ENCODE measurements around the gene MRPL51.

The MRPL51 gene

GRCh38 chr12:6492838-6493496 lies at the start of gene MRPL51:
MRPL51 (minus strand) TSS chr12:6493262; CDS start chr12:6493136, 126 bp downstream.
- Histone ChIP-seq H3K27ac (peak within 1 kb of the TSS; percentile 93), H3K4me3 (IDR thresholded peaks at IDR 0.05; ENCODE audit: insufficient read depth, low read depth, low read length) (peak within 1 kb of the TSS; percentile 51), H3K79me2 (ENCODE audit: insufficient read depth, low read depth) (peaks cover 35% of the 10 kb centered on the region), H2AFZ (ENCODE audit: low read depth) (peak within 1 kb of the TSS; percentile 27), H3K36me3 (ENCODE audit: insufficient read depth) (no peaks in the 10 kb centered on the region), H3K9ac (peak within 1 kb of the TSS; percentile 86), H3K4me1 (ENCODE audit: low read depth, poor library complexity, severe bottlenecking) (peaks cover 16% of the 10 kb centered on the region), H4K20me1 (ENCODE audit: insufficient read depth) (no peaks in the 10 kb centered on the region), H3K4me2 (peak within 1 kb of the TSS; percentile 83), H3K27me3 (ENCODE audit: insufficient read depth, low read depth) (no peaks in the 10 kb centered on the region)
- no peak for TF ChIP-seq CTCF (conservative IDR thresholded peaks at IDR 0.05; ENCODE audit: low read depth, low read length)

GRCh38 chr12:6542209-6543009 lies 49.3 kb upstream of the MRPL51 start:
- no peak overlapping the region for H2AFZ ChIP-seq (ENCODE audit: low read depth)
- H3K9ac ChIP-seq: no peak overlapping the region
- no peak for TF ChIP-seq CTCF (conservative IDR thresholded peaks at IDR 0.05; ENCODE audit: low read depth, low read length)
- no peak overlapping the region for H3K4me2 ChIP-seq
- no peaks in the 10 kb centered on the region for H3K27me3 ChIP-seq (ENCODE audit: insufficient read depth, low read depth)
- peaks cover 4% of the 10 kb centered on the region for H3K79me2 ChIP-seq (ENCODE audit: insufficient read depth, low read depth)
- H3K36me3 ChIP-seq (ENCODE audit: insufficient read depth): peaks cover 3% of the 10 kb centered on the region; the same call in 1 of the 2 replicates
- no peaks in the 10 kb centered on the region for H4K20me1 ChIP-seq (ENCODE audit: insufficient read depth)
- no peak overlapping the region for H3K27ac ChIP-seq
- no peaks in the 10 kb centered on the region for H3K4me1 ChIP-seq (ENCODE audit: low read depth, poor library complexity, severe bottlenecking)
- no peak overlapping the region for H3K4me3 ChIP-seq (IDR thresholded peaks at IDR 0.05; ENCODE audit: insufficient read depth, low read depth, low read length)

GRCh38 chr12:6541371-6542165 lies 48.5 kb upstream of the MRPL51 start:
- Histone ChIP-seq H3K4me2 (no peak overlapping the region), H3K4me1 (ENCODE audit: low read depth, poor library complexity, severe bottlenecking) (peaks cover 2% of the 10 kb centered on the region), H3K9ac (no peak overlapping the region), H3K79me2 (ENCODE audit: insufficient read depth, low read depth) (peaks cover 8% of the 10 kb centered on the region), H3K36me3 (ENCODE audit: insufficient read depth) (peaks cover 4% of the 10 kb centered on the region; the same call in 1 of the 2 replicates), H3K4me3 (IDR thresholded peaks at IDR 0.05; ENCODE audit: insufficient read depth, low read depth, low read length) (no peak overlapping the region), H2AFZ (ENCODE audit: low read depth) (no peak overlapping the region), H3K27ac (no peak overlapping the region), H4K20me1 (ENCODE audit: insufficient read depth) (peaks cover 5% of the 10 kb centered on the region; the same call in 1 of the 2 replicates), H3K27me3 (ENCODE audit: insufficient read depth, low read depth) (no peaks in the 10 kb centered on the region)
- TF ChIP-seq CTCF (conservative IDR thresholded peaks at IDR 0.05; ENCODE audit: low read depth, low read length): no peak

DNA sequence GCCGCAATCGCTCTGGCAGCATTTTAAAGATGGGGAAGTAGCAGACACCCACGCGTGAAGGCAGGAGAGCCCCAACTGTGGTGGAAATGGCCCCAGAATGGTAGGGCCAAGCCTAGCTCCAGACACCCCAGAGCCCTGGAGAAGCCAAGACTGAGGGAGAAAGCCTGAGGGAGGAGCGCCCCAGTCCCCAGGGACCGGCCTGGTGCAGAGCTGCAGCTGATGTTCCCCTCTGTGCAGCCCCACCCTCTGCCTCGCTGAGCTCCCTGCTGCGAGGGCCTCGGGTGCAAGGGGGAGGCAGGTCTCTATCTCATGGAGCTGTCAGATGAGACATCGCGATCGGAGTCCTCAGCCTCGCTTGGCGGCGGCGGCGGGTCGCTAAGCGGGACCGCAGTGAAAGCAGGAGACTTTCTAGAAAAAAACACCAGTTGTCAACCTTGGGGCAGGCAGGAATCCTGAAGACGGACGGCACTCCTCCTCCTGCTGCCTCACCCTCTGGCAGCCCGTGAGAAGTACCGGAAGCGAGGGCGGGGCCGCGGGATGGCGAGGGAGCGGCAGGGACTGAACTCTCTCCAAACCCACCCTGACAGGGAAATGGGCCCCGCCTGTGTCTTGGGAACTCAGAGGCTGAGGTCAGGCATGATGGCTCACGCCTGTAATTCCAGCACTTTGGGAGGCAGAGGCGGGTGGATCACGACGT lies 47.3 kb upstream of the MRPL51 start:
- H2AFZ ChIP-seq (ENCODE audit: low read depth): no peak overlapping the region
- no peaks in the 10 kb centered on the region for H3K27me3 ChIP-seq (ENCODE audit: insufficient read depth, low read depth)
- H4K20me1 ChIP-seq (ENCODE audit: insufficient read depth): peaks cover 17% of the 10 kb centered on the region; the same call in 1 of the 2 replicates
- no peak overlapping the region for H3K4me3 ChIP-seq (IDR thresholded peaks at IDR 0.05; ENCODE audit: insufficient read depth, low read depth, low read length)
- peaks cover 9% of the 10 kb centered on the region; the same call in 1 of the 2 replicates for H3K36me3 ChIP-seq (ENCODE audit: insufficient read depth)
- H3K79me2 ChIP-seq (ENCODE audit: insufficient read depth, low read depth): peaks cover 21% of the 10 kb centered on the region
- no peak overlapping the region for H3K4me2 ChIP-seq
- H3K9ac ChIP-seq: no peak overlapping the region
- H3K27ac ChIP-seq: no peak overlapping the region
- H3K4me1 ChIP-seq (ENCODE audit: low read depth, poor library complexity, severe bottlenecking): peaks cover 10% of the 10 kb centered on the region
- no peak for TF ChIP-seq CTCF (conservative IDR thresholded peaks at IDR 0.05; ENCODE audit: low read depth, low read length)

Measured in KMS-11 (cell line).